Tibial nerve (tissue), 4 donors: Measurements from ENCODE around the gene CPT1B. TPM values are rescaled to one million over a fixed set of nuclear protein-coding genes. Genes with fewer than 3 reads are reported as not detected.

Source experiments
- DNase-seq, 2 donors: peaks; one replicate each; pipeline ENCODE4 v3.0.0-alpha.2; 2019; ENCODE audit warnings: low spot score in 2 of 2
- H3K27ac ChIP-seq, 4 donors: fragments of 200-600 bp; sonication (generic) in 3 of 4; one replicate each; pipeline ENCODE4 v1.5.1; 2017 to 2019; ENCODE audit warnings: mild to moderate bottlenecking in 1 of 4
- H3K27me3 ChIP-seq, 2 donors: fragments of 200-600 bp; sonication (generic) in 1 of 2; one replicate each; pipeline versions ENCODE4 v1.5.1 to v1.6.0; 2017 to 2019
- H3K36me3 ChIP-seq, 3 donors: fragments of 200-600 bp; sonication (generic); one replicate each; pipeline ENCODE4 v1.5.1; 2018 to 2019
- H3K4me1 ChIP-seq, 4 donors: fragments of 200-600 bp; sonication (generic) in 3 of 4; one replicate each; pipeline ENCODE4 v1.5.1; 2017 to 2019
- H3K4me3 ChIP-seq, 4 donors: fragments of 200-600 bp; sonication (generic) in 3 of 4; one replicate each; pipeline ENCODE4 v1.5.1; 2017 to 2019; ENCODE audit warnings: mild to moderate bottlenecking in 1 of 4, moderate library complexity in 1 of 4
- H3K9me3 ChIP-seq, 4 donors: fragments of 200-600 bp; sonication (generic) in 3 of 4; one replicate each; pipeline ENCODE4 v1.5.1; 2017 to 2019
- EP300 ChIP-seq, 2 donors: sonication (generic); formaldehyde crosslinking; IDR thresholded peaks; one replicate each; pipeline ENCODE4 v1.6.1; 2017; ENCODE audit warnings: antibody characterized with exemption in 2 of 2, mild to moderate bottlenecking in 1 of 2
- POLR2A ChIP-seq, 2 donors: fragments of 450-650 bp; IDR thresholded peaks; one replicate each; pipeline ENCODE4 v1.6.1; 2017; ENCODE audit warnings: antibody characterized with exemption in 2 of 2, mild to moderate bottlenecking in 2 of 2, moderate library complexity in 2 of 2
- WGBS, 2 donors: methylation state at CpG; one replicate each; pipeline ENCODE4 v1.1.5; 2018; 5-methylcytosine and 5-hydroxymethylcytosine counted together
- total RNA-seq, 4 donors: library from RNA; depleted of rRNA; stranded (reverse); fragments of >200 nt; gene quantifications; one replicate each; pipeline ENCODE4 v1.1.0, GENCODE V29; 2016
- TF ChIP-seq, protein P1 (sequence below), 5 experiments: fragments of 200-600 bp in 3 of 5; fragments of 450-650 bp in 2 of 5; sonication (generic) in 3 of 5; IDR thresholded peaks; one replicate each; pipeline ENCODE4 v1.5.1; 2016 to 2019; ENCODE audit warnings: antibody characterized with exemption in 5 of 5, mild to moderate bottlenecking in 3 of 5, moderate library complexity in 2 of 5

Gene CPT1B
- total RNA-seq = 10 to 100 TPM in 3 of 4 donors, 1 to 10 TPM in 1; 7.2 to 22.6 (median 15.1) TPM

DNA sequence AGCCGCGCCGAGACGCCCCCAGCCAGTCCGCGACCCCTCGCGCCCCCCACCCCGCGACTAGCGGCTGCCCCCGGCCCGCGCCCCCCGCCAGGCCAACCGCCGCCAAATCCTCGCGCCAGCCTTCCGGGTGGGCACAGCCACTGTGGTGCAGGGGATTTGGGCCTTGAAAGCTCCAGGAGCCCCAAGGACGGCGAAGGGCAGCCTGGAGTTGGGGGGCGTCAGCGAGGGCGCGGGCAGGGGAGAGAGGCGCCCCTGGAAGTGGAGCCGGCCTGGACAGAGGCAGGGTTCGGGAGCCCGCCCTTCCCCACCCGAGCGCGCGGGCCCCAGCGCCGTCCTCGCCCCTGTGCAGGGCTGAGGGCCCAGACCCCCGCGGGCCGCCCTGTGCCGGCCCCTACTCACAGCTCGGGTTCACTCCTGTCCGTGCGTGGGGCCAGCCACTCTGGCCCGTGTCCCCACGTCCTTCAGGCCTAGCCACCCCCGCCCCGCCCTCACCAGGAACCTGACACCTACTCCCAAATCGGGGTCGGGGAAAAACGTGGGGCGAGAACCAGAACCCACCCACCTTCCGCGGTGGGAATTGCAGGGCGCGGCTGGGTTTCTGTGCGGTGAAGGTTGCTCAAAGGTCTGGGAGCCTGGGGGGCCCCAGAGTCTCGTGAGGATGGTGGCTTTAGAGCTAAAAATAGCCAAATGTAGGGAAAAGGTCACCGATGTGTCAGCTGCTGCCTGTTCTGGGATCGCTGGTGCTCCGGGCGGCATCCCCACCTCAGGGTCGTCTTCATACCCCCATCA is at the start of gene CPT1B:
TSS of gene CPT1B (minus strand) at position 441 of the 789 bp plus-strand sequence. CDS start 512 bp downstream, outside the sequence.
- 21 to 26% methylated on average over 24 to 43 of the region's 63 CpGs for WGBS, 2 donors
- Histone ChIP-seq H3K27me3 (peaks cover 0 to 15% of the 10 kb centered on the region in 2 donors), H3K36me3 (peaks cover 0 to 60% (median 0%) of the 10 kb centered on the region in 3 donors), H3K9me3 (no peaks in the 10 kb centered on the region), H3K27ac (peak within 1 kb of the TSS; percentile 50 to 78 (median 54)), H3K4me3 (no peak within 1 kb of the TSS), H3K4me1 (peaks cover 0 to 34% (median 11%) of the 10 kb centered on the region in 4 donors)
- TF ChIP-seq EP300 (IDR thresholded peaks at IDR 0.05) (no peak), POLR2A (IDR thresholded peaks at IDR 0.05) (no peak)
- TF ChIP-seq, protein P1, sequence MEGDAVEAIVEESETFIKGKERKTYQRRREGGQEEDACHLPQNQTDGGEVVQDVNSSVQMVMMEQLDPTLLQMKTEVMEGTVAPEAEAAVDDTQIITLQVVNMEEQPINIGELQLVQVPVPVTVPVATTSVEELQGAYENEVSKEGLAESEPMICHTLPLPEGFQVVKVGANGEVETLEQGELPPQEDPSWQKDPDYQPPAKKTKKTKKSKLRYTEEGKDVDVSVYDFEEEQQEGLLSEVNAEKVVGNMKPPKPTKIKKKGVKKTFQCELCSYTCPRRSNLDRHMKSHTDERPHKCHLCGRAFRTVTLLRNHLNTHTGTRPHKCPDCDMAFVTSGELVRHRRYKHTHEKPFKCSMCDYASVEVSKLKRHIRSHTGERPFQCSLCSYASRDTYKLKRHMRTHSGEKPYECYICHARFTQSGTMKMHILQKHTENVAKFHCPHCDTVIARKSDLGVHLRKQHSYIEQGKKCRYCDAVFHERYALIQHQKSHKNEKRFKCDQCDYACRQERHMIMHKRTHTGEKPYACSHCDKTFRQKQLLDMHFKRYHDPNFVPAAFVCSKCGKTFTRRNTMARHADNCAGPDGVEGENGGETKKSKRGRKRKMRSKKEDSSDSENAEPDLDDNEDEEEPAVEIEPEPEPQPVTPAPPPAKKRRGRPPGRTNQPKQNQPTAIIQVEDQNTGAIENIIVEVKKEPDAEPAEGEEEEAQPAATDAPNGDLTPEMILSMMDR (IDR thresholded peaks at IDR 0.05) = no peak
- DNase-seq = no peak

DNA sequence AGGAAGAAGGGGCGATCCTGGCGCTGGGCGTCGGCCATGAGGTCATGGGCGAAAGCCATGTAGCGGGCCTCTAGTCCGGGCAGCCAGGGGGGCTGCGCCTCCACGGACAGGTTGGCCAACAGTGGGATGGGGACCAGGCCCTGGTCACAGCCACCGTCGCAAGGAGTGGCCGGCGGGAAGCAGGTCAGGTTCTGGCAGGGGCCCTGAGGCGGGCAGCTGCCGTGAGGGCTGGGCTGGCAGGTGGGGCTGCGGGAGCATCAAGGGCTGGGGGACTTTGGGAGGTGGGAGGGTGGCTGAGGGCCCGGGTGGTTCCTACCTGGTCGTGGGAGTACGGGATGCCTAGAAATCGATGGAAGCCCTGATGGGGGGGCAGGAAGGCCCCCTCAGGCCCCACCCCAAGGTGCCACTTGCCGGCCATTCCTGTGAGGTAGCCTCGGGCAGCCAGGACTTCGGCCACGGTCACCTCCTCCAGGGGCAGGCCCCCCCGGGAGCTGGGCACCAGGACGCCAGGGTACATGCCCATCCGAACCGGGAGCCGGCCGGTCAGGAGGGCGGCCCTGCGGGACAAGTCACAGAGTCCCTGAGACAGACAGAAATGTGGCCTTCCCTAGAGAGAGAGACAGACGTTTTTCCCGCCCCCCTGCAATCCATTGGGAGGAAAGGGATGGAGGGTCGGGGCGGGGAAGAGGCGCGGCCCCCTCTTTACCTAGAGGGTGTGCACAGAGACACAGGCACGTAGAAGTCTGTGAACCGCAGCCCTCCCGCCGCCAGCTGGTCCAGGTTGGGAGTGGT is 48.8 kb upstream of the CPT1B start:
- peak overlapping the region; percentile 64 to 87 (median 78) for H3K27ac ChIP-seq
- H3K9me3 ChIP-seq = no peaks in the 10 kb centered on the region
- H3K27me3 ChIP-seq = no peaks in the 10 kb centered on the region
- H3K36me3 ChIP-seq = peaks cover 0 to 23% (median 0%) of the 10 kb centered on the region in 3 donors
- 82 to 85% methylated on average over 32 to 41 of the region's 42 CpGs for WGBS, 2 donors
- H3K4me1 ChIP-seq = peaks cover 0 to 26% (median 20%) of the 10 kb centered on the region in 4 donors
- peak overlapping the region; percentile 55 to 87 (median 74) for H3K4me3 ChIP-seq
- TF ChIP-seq, protein P1 (IDR thresholded peaks at IDR 0.05) = no peak
- TF ChIP-seq EP300 (IDR thresholded peaks at IDR 0.05) (no peak), POLR2A (IDR thresholded peaks at IDR 0.05) (no peak)
- no peak for DNase-seq

DNA sequence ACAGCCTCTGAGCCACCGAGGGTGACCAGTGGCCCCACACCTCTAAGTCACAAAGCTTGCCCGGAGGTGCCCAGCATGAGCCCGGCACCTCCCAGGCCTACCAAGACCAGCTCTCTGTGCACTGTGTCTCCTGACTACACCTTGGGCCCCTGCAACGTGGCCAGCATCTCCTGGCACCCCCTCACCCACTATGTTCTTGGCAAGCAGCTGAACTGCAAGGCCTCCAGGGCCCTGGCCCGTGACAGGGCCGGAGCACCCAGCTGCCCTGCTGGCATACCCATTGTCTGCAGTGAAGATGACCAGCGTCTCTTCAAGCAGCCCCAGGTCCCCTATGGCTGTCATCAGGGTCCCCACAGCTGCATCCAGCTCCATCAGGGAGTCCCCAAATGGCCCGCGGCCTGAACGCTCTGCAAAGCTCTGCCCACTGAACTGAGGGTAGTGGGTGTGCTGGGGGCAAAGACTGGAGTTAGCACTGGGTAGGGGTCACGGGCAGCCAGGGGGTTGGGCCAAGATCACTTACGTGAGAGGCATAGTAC is 48.2 kb upstream of the CPT1B start:
- H3K4me1 ChIP-seq = peaks cover 0 to 33% (median 24%) of the 10 kb centered on the region in 4 donors
- H3K27me3 ChIP-seq = no peaks in the 10 kb centered on the region
- peaks cover 0 to 23% (median 0%) of the 10 kb centered on the region in 3 donors for H3K36me3 ChIP-seq
- DNase-seq = no peak
- no peak overlapping the region for H3K27ac ChIP-seq
- no peak overlapping the region for H3K4me3 ChIP-seq
- TF ChIP-seq, protein P1 (IDR thresholded peaks at IDR 0.05) = no peak
- TF ChIP-seq POLR2A (IDR thresholded peaks at IDR 0.05) (no peak), EP300 (IDR thresholded peaks at IDR 0.05) (no peak)
- H3K9me3 ChIP-seq = no peaks in the 10 kb centered on the region
- WGBS, 2 donors = 82 to 88% methylated on average over 12 of the region's 12 CpGs

DNA sequence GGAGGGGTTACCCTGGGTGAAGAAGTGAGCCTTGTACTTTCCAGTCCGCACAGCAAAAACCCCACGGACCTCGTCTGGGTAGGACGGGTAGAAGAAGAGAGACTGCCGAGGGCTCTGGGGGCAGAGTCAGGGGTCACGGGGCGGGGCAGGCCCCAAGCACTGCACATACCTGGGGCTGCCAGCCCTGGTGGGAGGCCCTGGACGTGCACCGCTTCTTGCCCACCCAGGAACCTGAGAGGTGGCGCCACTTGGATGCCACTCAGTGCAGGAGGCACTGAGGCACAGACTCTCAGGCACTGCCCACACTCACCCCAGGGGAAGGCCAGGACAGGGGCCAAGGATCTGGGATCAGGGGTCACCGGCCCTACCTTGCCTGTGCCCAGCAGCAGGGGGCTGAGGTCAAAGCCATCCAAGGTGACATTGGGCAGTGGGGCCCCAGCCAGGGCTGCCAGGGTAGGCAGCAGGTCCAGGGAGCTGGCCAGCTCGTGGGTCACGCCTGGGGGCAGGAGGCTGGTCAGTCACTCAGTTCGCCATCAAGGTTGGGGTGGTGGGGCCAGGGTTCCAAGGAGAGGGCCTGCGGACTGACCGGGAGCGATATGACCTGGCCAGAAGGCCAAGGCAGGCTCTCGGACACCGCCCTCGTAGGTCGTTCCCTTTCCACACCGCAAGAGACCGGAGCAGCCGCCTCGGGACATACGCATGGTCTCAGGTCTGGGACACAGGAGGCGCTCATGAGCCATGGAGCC is 47.5 kb upstream of the CPT1B start:
- peak in 1 of 2 donors; percentile 11 for DNase-seq
- 85 to 86% methylated on average over 23 to 24 of the region's 27 CpGs for WGBS, 2 donors
- Histone ChIP-seq H3K4me1 (peaks cover 0 to 39% (median 27%) of the 10 kb centered on the region in 4 donors), H3K4me3 (no peak overlapping the region), H3K27ac (no peak overlapping the region), H3K27me3 (no peaks in the 10 kb centered on the region), H3K36me3 (peaks cover 0 to 23% (median 0%) of the 10 kb centered on the region in 3 donors), H3K9me3 (no peaks in the 10 kb centered on the region)
- TF ChIP-seq EP300 (IDR thresholded peaks at IDR 0.05) = no peak
- TF ChIP-seq POLR2A (IDR thresholded peaks at IDR 0.05) = no peak
- TF ChIP-seq, protein P1 (IDR thresholded peaks at IDR 0.05) = no peak
